HAP-1 (cell line): ENCODE results near the gene NPTX1.

Experiments used
- DNase-seq, 2 experiments: peaks; one replicate each; pipeline ENCODE4 v3.0.0-alpha.2; 2016 to 2020; ENCODE audit warnings: low spot score in 2 of 2
- H3K27me3 ChIP-seq: fragments of 250-450 bp; sonication (Bioruptor Pico); 2 replicates; pipeline ENCODE4 v1.5.1; 2020; ENCODE audit warnings: low read depth, mild to moderate bottlenecking, moderate library complexity
- H3K36me3 ChIP-seq: fragments of 250-450 bp; sonication (Bioruptor Pico); replicated peaks from 2 replicates; pipeline ENCODE4 v1.5.1; 2020; ENCODE audit warnings: mild to moderate bottlenecking
- H3K4me1 ChIP-seq: fragments of 250-450 bp; sonication (Bioruptor Pico); 2 replicates; pipeline ENCODE4 v1.5.1; 2020; ENCODE audit warnings: mild to moderate bottlenecking
- H3K4me3 ChIP-seq: fragments of 250-450 bp; sonication (Bioruptor Pico); 2 replicates; pipeline ENCODE4 v1.5.1; 2020; ENCODE audit warnings: mild to moderate bottlenecking, moderate library complexity
- H3K9me3 ChIP-seq: fragments of 250-450 bp; sonication (Bioruptor Pico); 2 replicates; pipeline ENCODE4 v1.5.1; 2020; ENCODE audit warnings: mild to moderate bottlenecking, moderate library complexity
- in situ Hi-C: fragments of 300-500 bp; cut with MboI; formaldehyde crosslinking; loops from 3 replicates; pipeline ENCODE4 v1.14.3; 2020; ENCODE audit warnings: low sequenced_read_pairs, inconsistent platforms, mixed read lengths

NPTX1 gene

DNA sequence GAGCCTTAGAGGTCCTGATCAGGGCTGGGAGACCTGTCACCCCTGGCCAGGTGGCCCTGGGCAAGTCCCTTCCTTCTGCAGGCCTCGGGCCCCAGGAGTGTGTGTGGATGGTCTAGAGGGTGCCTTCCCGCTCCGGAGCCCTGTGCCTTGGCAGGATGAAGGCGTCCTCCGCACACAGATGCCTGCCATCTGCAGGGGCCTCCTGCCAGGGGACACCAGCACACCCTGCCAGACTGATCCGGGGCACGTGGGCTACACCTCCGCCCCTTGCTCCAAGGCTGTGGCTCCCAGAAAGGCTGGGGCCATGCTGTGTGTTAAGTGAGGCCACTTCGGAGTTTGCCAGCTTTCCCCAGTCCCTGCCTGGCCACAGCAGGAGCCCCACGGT, 30.7 kb downstream of the NPTX1 start:
- H3K4me1 ChIP-seq = no peaks in the 10 kb centered on the region
- DNase-seq = no peak
- H3K9me3 ChIP-seq = no peaks in the 10 kb centered on the region
- H3K4me3 ChIP-seq = no peak overlapping the region
- no peaks in the 10 kb centered on the region for H3K36me3 ChIP-seq
- 0 out of 2 replicates have a peak, but pooled peaks cover 6% of the 10 kb centered on the region for H3K27me3 ChIP-seq
- in situ Hi-C loops = no loop called here

DNA sequence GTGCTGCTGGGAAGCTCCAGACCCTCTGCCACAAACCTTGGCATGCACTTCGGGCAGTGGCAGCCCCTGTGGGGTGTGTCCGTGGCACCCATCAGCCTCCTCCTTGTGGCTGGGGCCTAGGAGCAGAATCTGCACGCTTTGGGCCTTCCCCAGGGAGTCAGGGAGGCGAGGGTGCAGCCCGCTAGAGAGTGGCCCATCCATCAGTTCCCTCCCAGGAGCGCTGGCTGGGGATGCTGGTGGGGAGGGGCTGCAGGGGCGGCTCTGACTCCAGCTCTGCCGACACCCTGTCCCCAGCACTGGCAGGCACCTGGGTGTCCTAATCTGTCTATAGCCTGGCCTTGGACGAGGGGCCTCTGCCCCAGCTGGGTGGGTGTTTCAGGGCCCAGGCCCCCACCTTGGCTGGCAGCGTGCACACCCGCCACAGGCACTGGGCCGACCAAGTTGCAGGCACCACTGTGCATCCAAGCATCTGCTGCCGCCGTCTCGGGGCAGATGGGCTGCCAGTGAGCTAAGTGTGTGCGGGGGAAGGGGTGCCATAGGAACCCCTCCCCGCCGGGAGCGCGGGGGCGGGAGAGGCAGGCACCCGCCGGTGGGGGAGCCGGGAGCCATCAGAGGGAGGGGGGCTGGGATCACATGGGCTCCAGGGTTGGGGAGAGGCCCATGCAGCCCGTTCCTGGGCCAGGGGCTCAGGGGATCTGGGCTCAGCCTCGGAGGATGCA, 31.2 kb downstream of the NPTX1 start:
- DNase-seq = no peak
- no peaks in the 10 kb centered on the region for H3K36me3 ChIP-seq
- in situ Hi-C loops = no loop called here
- H3K4me3 ChIP-seq = no peak overlapping the region
- no peaks in the 10 kb centered on the region for H3K4me1 ChIP-seq
- H3K27me3 ChIP-seq = 0 out of 2 replicates have a peak, but pooled peaks cover 6% of the 10 kb centered on the region
- no peaks in the 10 kb centered on the region for H3K9me3 ChIP-seq

DNA sequence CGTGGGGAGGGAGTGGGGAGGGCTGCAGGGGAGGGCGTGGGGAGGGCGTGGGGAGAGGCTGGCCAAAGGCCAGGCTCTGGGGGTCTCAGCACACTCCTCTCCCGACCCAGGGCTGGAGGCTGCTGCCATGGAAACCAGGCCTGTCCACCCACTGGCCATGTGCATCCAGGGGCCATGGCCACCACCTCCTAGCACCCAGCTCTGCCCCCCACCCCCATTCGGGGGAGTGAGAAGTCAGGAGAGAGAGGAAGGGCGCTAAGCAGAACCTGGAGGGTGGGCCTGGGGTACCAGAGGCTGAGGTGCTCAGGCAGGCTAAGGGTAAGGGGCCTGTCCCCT, 31.8 kb downstream of the NPTX1 start:
- 0 out of 2 replicates have a peak, but pooled peaks cover 6% of the 10 kb centered on the region for H3K27me3 ChIP-seq
- in situ Hi-C loops = no loop called here
- H3K36me3 ChIP-seq = no peaks in the 10 kb centered on the region
- no peaks in the 10 kb centered on the region for H3K4me1 ChIP-seq
- no peaks in the 10 kb centered on the region for H3K9me3 ChIP-seq
- DNase-seq = no peak
- no peak overlapping the region for H3K4me3 ChIP-seq

DNA sequence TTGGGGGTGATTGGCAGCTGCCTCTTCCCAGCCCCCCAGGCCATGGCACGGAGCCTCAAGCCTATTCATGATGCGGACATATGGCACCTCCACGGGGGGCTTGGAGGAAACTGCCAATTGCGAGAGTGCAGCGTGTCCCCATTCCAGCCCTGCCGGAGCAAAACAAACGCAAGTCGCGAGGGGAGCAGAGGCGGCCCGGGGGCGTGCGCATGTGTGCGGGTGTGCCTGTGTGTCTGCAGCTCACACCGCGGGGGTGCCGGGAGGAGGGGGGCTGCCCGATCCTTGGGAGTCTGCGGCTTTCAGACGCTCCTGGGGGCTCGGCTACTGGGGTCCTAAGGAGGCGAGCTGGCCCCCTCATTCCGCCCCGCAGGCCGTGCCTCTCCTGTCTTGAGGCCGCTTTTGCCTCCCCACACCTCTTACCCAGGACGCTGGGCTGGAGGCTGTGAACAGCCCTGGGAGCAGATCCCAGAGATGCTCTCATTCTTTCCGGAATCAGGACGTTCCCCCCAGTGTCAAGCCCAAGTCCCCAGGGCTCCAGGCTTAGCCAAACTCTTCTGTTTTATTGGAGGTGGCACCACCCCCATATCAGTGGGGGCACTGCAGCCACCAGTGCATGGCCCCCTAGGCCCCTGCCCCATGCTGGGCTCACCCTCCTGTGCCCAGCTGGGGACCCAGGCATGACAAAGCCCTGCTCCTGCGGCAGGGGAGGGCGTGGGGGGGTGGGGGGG, 32.3 kb downstream of the NPTX1 start:
- Histone ChIP-seq H3K4me1 (no peaks in the 10 kb centered on the region), H3K9me3 (no peaks in the 10 kb centered on the region), H3K4me3 (no peak overlapping the region), H3K36me3 (no peaks in the 10 kb centered on the region), H3K27me3 (0 out of 2 replicates have a peak, but pooled peaks cover 6% of the 10 kb centered on the region)
- no peak for DNase-seq
- in situ Hi-C loops = no loop called here

DNA sequence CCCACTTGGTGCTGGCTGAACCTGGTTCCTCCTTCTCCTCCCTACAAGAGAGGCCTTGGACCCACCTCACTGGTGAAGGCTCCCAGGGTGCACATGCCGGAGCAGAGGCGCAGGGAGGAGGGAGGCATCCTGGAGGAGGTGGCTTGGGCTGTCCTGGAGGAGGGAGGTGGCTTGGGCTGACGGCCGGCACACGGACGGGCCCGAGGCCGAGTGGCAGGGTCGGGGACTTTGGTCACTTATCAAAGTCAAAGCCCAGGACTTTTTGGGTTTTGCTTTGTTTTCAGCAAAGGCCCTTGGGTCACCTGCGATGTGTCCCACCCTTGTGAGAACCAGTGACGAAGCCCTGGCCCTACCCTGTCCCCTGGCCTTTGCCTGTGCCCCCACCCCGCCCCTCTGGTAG, 32.9 kb downstream of the NPTX1 start:
- DNase-seq = no peak
- Histone ChIP-seq H3K4me3 (no peak overlapping the region), H3K9me3 (no peaks in the 10 kb centered on the region), H3K4me1 (no peaks in the 10 kb centered on the region), H3K27me3 (0 out of 2 replicates have a peak, but pooled peaks cover 6% of the 10 kb centered on the region), H3K36me3 (no peaks in the 10 kb centered on the region)
- in situ Hi-C loops = no loop called here

DNA sequence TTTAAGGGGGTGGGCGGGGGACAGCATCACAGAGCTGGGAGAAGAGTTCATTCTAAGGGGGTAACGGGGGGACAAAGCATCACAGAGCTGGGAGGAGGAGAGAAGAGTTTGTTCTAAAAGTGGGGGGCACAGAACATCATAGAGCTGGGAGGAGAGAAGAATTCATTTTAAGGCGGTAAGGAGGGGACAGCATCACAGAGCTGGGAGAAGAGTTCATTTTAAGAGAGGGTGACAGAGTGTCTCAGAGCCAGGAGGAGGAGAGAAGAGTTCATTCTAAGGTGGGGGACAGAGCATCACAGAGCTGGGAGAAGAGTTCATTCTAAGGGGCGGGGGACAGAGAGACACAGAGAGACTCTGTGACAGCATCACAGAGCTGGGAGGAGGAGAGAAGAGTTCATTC, 33.6 kb downstream of the NPTX1 start:
- no peak overlapping the region for H3K4me3 ChIP-seq
- H3K4me1 ChIP-seq = no peaks in the 10 kb centered on the region
- no peak for DNase-seq
- H3K9me3 ChIP-seq = no peaks in the 10 kb centered on the region
- H3K36me3 ChIP-seq = no peaks in the 10 kb centered on the region
- in situ Hi-C loops = no loop called here
- 0 out of 2 replicates have a peak, but pooled peaks cover 3% of the 10 kb centered on the region for H3K27me3 ChIP-seq

DNA sequence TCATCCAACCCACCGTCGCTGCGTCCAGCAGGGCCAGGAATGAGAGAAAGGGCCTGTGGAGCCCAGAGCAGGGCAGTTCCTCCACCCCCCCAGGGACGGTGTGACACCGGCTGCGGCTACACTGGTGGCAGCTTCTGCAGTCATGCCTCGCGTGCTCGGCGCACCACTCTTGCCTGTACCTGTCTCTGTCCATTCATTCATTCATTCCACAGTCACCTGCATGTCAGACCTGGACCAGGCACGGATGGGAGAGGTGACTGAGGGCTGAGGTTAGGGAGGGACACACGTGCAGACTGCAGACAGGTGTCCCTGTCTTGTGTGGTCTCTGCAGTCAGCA, 34.1 kb downstream of the NPTX1 start:
- no peak overlapping the region for H3K4me3 ChIP-seq
- peaks cover 3% of the 10 kb centered on the region; the same call in 1 of the 2 replicates for H3K27me3 ChIP-seq
- in situ Hi-C loops = no loop called here
- H3K36me3 ChIP-seq = no peaks in the 10 kb centered on the region
- no peak for DNase-seq
- H3K9me3 ChIP-seq = no peaks in the 10 kb centered on the region
- no peaks in the 10 kb centered on the region for H3K4me1 ChIP-seq

DNA sequence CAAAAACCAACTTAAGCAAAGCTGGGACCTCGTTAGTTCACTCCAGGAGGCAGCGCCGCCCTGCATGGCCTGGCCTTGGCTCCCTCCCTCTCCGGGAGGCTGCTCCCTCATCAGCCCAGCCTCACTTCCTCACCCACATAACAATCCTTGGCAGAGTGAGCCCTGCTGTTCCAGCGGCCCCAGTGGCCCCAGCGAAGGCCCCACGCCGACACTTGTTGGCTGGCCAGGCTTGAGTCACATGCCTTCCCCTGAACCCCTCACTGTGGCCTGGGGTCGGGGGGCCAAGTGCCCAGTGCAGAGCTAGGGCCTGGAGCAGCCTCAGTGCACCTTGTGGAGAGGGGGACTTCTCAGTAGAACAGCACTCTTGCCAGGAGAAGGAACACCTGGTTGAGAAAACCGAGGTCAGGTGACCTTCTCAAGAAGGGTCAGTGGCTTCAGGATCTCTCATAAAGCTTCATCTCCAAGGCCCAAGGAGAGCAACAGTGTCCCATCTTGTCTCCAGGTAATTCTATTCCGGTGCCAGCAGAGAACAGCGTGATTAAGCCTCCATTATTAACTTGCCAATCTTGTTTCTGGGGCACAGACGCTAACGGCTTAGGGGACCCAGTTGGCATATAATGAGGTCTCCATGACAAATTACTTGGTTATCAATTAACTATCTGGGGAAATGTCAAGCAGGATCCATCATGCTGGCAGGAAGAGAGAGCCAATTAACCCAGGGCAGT, 34.6 kb downstream of the NPTX1 start:
- no peaks in the 10 kb centered on the region for H3K36me3 ChIP-seq
- H3K27me3 ChIP-seq = peaks cover 4% of the 10 kb centered on the region
- no peaks in the 10 kb centered on the region for H3K9me3 ChIP-seq
- no peak for DNase-seq
- H3K4me3 ChIP-seq = no peak overlapping the region
- no peaks in the 10 kb centered on the region for H3K4me1 ChIP-seq
- in situ Hi-C loops = no loop called here

DNA sequence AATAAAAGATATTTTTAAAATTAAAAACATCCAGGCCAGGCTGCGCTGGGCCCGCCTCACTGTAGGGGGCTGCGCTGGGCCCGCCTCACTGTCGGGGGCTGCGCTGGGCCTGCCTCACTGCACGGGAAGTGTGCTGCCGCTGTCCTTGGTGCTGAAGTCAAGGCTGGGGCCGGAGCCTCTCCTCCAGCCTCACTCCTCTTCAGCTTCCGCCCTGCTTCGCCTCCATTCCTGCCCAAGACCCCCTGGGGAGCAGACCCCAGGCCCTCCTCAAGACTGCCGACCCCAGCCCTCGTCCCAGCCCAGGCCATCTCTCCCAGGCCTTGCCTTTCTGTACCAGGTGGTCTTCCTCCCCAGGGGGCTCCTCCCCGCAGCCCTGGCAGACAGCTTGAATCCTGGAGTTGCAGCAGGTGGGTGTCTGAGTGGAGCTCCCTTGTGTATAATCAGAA, 35.3 kb downstream of the NPTX1 start:
- no peak overlapping the region for H3K4me3 ChIP-seq
- no peaks in the 10 kb centered on the region for H3K36me3 ChIP-seq
- peak; percentile 19 to 88 for DNase-seq
- H3K27me3 ChIP-seq = peaks cover 10% of the 10 kb centered on the region
- H3K4me1 ChIP-seq = no peaks in the 10 kb centered on the region
- H3K9me3 ChIP-seq = no peaks in the 10 kb centered on the region
- in situ Hi-C loops = no loop called here

DNA sequence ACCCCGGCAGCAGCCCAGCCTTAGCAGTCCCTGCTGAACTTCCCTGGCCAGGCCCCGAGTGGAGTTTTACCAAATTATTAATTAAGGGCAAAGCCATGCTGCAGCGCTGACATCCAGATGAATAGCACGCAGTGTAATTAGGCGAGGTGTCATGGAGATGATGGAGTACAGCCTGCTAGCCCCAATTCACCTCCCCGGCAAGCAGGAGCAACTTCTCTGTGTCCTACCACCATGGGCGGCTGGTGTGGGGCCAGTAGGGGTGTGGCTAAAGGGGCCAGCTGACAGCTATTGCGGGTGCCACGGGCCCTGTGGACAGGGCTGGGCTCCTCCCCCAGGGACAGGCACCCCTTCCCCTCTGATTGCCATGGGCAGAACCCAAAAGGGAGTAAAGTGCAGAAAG, 36.9 kb downstream of the NPTX1 start:
- no peaks in the 10 kb centered on the region for H3K9me3 ChIP-seq
- no peak overlapping the region for H3K4me3 ChIP-seq
- DNase-seq = no peak
- H3K27me3 ChIP-seq = peaks cover 13% of the 10 kb centered on the region
- no peaks in the 10 kb centered on the region for H3K4me1 ChIP-seq
- no peaks in the 10 kb centered on the region for H3K36me3 ChIP-seq
- in situ Hi-C loops = no loop called here

DNA sequence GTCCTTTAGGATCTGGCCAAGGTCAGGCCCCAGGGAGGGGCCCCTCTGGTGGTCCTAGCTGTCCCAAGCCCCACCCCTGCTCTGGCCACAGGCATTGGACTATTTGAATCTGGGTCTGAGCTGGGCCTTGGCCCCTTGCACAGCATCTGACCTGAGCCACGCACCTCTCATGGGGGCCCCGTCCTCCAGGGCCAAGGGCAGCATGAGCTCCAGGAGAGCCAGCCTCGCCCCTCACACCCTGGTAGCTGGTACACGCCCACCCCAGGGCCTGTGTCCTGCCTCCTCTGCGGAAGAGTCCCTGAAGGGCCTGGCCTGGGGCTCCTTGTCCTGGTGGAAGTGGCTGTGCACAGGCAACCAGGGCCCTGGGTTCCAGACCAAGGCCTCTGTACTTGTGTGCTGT, 37.6 kb downstream of the NPTX1 start:
- Histone ChIP-seq H3K27me3 (peaks cover 13% of the 10 kb centered on the region), H3K4me1 (no peaks in the 10 kb centered on the region), H3K9me3 (no peaks in the 10 kb centered on the region), H3K4me3 (no peak overlapping the region), H3K36me3 (no peaks in the 10 kb centered on the region)
- in situ Hi-C loops = no loop called here
- no peak for DNase-seq

DNA sequence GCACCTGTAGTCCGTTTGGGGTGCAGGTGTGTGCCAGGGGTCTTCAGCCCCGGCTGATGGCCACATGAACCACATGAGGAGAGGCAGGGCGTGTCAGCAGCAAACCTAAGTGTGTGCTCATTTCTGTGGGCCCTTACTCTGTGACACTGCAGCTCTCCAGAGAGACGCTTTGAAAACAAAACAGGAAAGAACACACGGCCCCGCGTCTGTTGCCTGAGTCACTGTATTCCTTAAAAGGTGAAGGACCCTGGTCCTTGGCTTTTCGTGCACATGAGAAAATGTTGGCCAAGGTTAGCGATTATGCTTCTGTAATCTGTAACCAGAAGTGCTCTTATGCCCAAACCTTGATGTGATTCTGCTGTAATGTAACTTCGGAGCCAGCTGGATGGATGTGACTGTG, 38.9 kb downstream of the NPTX1 start:
- Histone ChIP-seq H3K4me3 (no peak overlapping the region), H3K9me3 (no peaks in the 10 kb centered on the region), H3K36me3 (no peaks in the 10 kb centered on the region), H3K27me3 (peaks cover 11% of the 10 kb centered on the region), H3K4me1 (no peaks in the 10 kb centered on the region)
- in situ Hi-C loops = no loop called here
- DNase-seq = no peak

DNA sequence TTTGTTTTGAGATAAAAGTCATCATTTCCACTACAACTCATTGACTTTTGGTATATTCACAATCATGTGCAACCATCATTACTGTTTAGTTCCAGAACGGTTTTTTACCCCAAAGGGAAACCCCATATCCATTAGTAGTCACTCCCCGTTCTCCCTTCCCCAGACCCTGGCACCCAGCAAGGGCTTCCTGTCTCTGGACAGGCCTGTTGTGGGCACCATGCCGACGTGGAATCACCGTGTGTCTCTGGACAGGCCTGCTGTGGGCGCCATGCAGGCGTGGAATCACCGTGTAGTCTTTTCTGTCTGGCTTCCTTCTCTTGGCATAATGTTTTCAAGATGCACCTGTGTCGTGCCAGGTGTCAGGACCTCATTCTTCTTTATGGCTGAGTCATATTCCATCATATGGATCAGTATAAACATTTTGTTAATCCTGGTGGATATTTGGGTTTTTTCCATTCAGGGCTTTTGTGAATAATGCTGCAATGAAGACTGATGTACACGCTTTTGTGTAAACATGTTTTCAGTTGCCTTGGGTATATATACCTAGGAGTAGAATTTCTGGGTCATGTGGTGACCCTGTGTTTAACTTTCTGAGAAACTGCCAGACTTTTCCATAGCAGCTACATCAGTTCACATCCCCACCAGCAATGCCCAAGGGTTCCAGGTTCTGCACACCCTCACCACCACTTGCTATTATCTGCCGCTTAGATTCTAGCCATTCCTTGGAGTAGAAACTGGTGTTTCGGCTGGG, 42.3 kb downstream of the NPTX1 start:
- peaks cover 11% of the 10 kb centered on the region for H3K27me3 ChIP-seq
- in situ Hi-C loops = no loop called here
- H3K9me3 ChIP-seq = no peaks in the 10 kb centered on the region
- no peaks in the 10 kb centered on the region for H3K4me1 ChIP-seq
- no peak for DNase-seq
- H3K4me3 ChIP-seq = no peak overlapping the region
- H3K36me3 ChIP-seq = no peaks in the 10 kb centered on the region
